ENCODE measurements around the gene UGT1A3. TPM values are rescaled to one million over a fixed set of nuclear protein-coding genes. Genes with fewer than 3 reads are reported as not detected.

Gene UGT1A3
- total and polyA plus RNA-seq, 11 donors = not detected

DNA sequence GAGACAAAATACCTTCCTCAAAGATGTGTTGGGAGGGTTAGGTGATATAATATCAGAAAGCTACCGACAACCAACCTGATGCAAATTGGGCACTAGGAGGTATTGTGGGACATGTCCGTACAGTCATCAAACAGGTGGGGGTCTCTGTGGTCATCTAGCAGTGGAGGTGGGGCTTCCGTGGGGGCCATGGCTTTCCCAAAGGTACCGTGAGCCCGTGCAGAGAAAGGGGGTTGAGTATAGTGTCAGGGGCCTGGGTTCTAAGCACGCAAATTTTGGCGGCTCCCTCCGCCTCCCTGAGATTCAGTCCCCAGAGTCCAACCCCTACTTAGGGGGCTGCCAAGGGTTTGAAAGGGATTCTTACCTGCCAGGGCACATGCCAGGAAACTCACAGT lies 92.9 kb downstream of the UGT1A3 start:
- no peak for DNase-seq

DNA sequence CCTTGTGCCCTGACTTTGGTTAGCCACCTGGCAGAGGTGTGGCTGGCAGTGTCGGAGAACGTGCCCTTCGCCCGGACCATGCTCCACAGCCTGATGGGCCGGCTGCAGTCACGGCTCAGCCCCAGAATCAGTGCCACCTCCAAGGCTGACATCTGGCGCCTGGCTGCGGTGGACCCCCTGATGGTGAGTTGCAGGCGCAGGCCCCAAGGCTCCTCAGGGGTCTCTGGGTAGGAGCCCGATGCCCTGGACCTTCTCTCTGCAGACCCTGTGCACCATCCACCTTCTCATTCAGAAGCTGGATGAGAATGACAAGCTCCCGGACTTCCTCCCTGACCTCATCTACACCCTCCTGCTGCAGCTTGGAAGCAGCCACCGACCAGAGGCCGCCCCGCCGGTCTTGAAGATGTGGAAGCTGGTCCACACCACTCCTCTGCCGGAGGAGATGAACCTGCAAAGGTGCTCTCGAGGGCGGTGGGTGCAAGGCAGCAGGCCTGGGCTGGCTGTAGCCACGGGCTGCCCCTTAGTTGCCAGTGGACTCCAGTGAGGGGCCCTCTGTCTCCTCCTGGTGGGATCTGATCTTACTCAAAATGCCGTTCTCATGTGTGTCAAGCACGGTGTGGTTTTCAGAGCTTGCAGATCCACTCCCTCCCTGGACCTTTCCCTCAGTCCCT lies 93.4 kb downstream of the UGT1A3 start:
- intact Hi-C loops (cut with DNase I) = no loop called here
- Histone ChIP-seq H3K4me3 (no peak overlapping the region), H3K36me3 (no peaks in the 10 kb centered on the region), H3K4me1 (no peaks in the 10 kb centered on the region), H3K27me3 (peaks cover 0 to 6% (median 0%) of the 10 kb centered on the region in 9 donors), H3K27ac (no peak overlapping the region), H3K9me3 (peaks cover 0 to 11% (median 0%) of the 10 kb centered on the region in 12 donors)
- 84 to 88% (median 86%) methylated on average over 17 to 21 of the region's 21 CpGs for WGBS, 4 donors
- ATAC-seq (no peak), DNase-seq (no peak)
- TF ChIP-seq, protein P1, sequence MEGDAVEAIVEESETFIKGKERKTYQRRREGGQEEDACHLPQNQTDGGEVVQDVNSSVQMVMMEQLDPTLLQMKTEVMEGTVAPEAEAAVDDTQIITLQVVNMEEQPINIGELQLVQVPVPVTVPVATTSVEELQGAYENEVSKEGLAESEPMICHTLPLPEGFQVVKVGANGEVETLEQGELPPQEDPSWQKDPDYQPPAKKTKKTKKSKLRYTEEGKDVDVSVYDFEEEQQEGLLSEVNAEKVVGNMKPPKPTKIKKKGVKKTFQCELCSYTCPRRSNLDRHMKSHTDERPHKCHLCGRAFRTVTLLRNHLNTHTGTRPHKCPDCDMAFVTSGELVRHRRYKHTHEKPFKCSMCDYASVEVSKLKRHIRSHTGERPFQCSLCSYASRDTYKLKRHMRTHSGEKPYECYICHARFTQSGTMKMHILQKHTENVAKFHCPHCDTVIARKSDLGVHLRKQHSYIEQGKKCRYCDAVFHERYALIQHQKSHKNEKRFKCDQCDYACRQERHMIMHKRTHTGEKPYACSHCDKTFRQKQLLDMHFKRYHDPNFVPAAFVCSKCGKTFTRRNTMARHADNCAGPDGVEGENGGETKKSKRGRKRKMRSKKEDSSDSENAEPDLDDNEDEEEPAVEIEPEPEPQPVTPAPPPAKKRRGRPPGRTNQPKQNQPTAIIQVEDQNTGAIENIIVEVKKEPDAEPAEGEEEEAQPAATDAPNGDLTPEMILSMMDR (IDR thresholded peaks at IDR 0.05) = no peak
- no peak for TF ChIP-seq POLR2A (IDR thresholded peaks at IDR 0.05)

More for the DNA sequence above, 92.9 kb downstream of the UGT1A3 start:
- Histone ChIP-seq H3K36me3 (no peaks in the 10 kb centered on the region), H3K4me3 (no peak overlapping the region), H3K4me1 (no peaks in the 10 kb centered on the region), H3K27me3 (peaks cover 0 to 6% (median 0%) of the 10 kb centered on the region in 9 donors), H3K9me3 (peaks cover 0 to 9% (median 0%) of the 10 kb centered on the region in 12 donors), H3K27ac (no peak overlapping the region)
- intact Hi-C loops (cut with DNase I) = no loop called here
- no peak for TF ChIP-seq POLR2A (IDR thresholded peaks at IDR 0.05)
- ATAC-seq = no peak
- WGBS, 4 donors = 90 to 91% (median 91%) methylated on average over 8 of the region's 8 CpGs

Other genes with a start within 250 kb of the UGT1A3 start
- 10 to 100 TPM; 13.7 to 21.8 (median 20.2) TPM for gene USP40, start 162.3 kb upstream of the UGT1A3 start, total RNA-seq
- gene USP40, start 162.3 kb upstream of the UGT1A3 start, polyA plus RNA-seq = 10 to 100 TPM; 11.1 to 17.3 TPM
- not detected for gene UGT1A8, start 111.4 kb upstream of the UGT1A3 start, total RNA-seq
- gene UGT1A8, start 111.4 kb upstream of the UGT1A3 start, polyA plus RNA-seq = not detected
- gene UGT1A10, start 92.6 kb upstream of the UGT1A3 start, total RNA-seq = not detected
- not detected for gene UGT1A10, start 92.6 kb upstream of the UGT1A3 start, polyA plus RNA-seq
- not detected for gene UGT1A9, start 57.1 kb upstream of the UGT1A3 start, total RNA-seq
- not detected for gene UGT1A9, start 57.1 kb upstream of the UGT1A3 start, polyA plus RNA-seq
- not detected for gene UGT1A7, start 47.1 kb upstream of the UGT1A3 start, total RNA-seq
- not detected for gene UGT1A7, start 47.1 kb upstream of the UGT1A3 start, polyA plus RNA-seq
- not detected for gene UGT1A6, start 36.2 kb upstream of the UGT1A3 start, total RNA-seq
- gene UGT1A6, start 36.2 kb upstream of the UGT1A3 start, polyA plus RNA-seq = not detected
- not detected for gene UGT1A5, start 16.1 kb upstream of the UGT1A3 start, total RNA-seq
- not detected for gene UGT1A5, start 16.1 kb upstream of the UGT1A3 start, polyA plus RNA-seq
- not detected for gene UGT1A4, start 10.3 kb upstream of the UGT1A3 start, total RNA-seq
- gene UGT1A4, start 10.3 kb upstream of the UGT1A3 start, polyA plus RNA-seq = not detected
- not detected for gene UGT1A1, start 31.2 kb downstream of the UGT1A3 start, total RNA-seq
- under 1 TPM in 1 of 2 donors, not detected in 1; 0.03 TPM for gene UGT1A1, start 31.2 kb downstream of the UGT1A3 start, polyA plus RNA-seq
- gene MROH2A, start 49.3 kb downstream of the UGT1A3 start, total RNA-seq = under 1 TPM in 1 of 9 donors, not detected in 8; 0.75 TPM
- gene MROH2A, start 49.3 kb downstream of the UGT1A3 start, polyA plus RNA-seq = not detected
- 1 to 10 TPM in 1 of 9 donors, under 1 TPM in 5, not detected in 3; 0.10 to 8.4 (median 0.48) TPM for gene HJURP, start 125.5 kb downstream of the UGT1A3 start, total RNA-seq
- gene HJURP, start 125.5 kb downstream of the UGT1A3 start, polyA plus RNA-seq = under 1 TPM; 0.08 to 0.10 TPM
- gene TRPM8, start 188.3 kb downstream of the UGT1A3 start, total RNA-seq = under 1 TPM in 2 of 9 donors, not detected in 7; 0.19 to 0.25 TPM
- gene TRPM8, start 188.3 kb downstream of the UGT1A3 start, polyA plus RNA-seq = not detected

All from heart left ventricle (tissue), 16 donors.